ENCODE results near the gene PGGHG.

PGGHG gene

GRCh38 chr11:285894-286220 lies 3.1 kb upstream of the PGGHG start:
- peak; percentile 35 for DNase-seq

GRCh38 chr11:286977-287820 lies 1.7 kb upstream of the PGGHG start:
- peak; percentile 27 for DNase-seq

- DNase-seq = peak; percentile 50
Measured at GRCh38 chr11:287821-288477, 977 bp upstream of the PGGHG start.

- DNase-seq = no peak
Measured at GRCh38 chr11:289398-289711, 429 bp downstream of the PGGHG start.

- DNase-seq = no peak
Measured at GRCh38 chr11:289712-290620, 1.0 kb downstream of the PGGHG start.

GRCh38 chr11:290621-291231 lies 1.8 kb downstream of the PGGHG start:
- no peak for DNase-seq

GRCh38 chr11:291281-292210 lies 2.6 kb downstream of the PGGHG start:
- no peak for DNase-seq

GRCh38 chr11:292211-293121 lies 3.5 kb downstream of the PGGHG start:
- DNase-seq = no peak

GRCh38 chr11:293271-293851 lies 4.4 kb downstream of the PGGHG start:
- no peak for DNase-seq

GRCh38 chr11:293852-294661 lies 5.1 kb downstream of the PGGHG start:
- DNase-seq = no peak

- no peak for DNase-seq
Measured at GRCh38 chr11:294780-295179, 5.9 kb downstream of the PGGHG start.

GRCh38 chr11:295351-296170 lies 6.6 kb downstream of the PGGHG start:
- DNase-seq = no peak

GRCh38 chr11:296171-297050 lies 7.5 kb downstream of the PGGHG start:
- DNase-seq = no peak

- DNase-seq = no peak
Measured at GRCh38 chr11:297051-297585, 8.2 kb downstream of the PGGHG start.

- no peak for DNase-seq
Measured at GRCh38 chr11:297586-298405, 8.9 kb downstream of the PGGHG start.

GRCh38 chr11:298406-299065 lies 9.6 kb downstream of the PGGHG start:
- no peak for DNase-seq
